GM19455 (cell line): ENCODE data around the gene ZBTB16.

Experiments used
- ATAC-seq: cut with Tn5 transposase; IDR thresholded peaks from one replicate; pipeline ENCODE4 v1.9.1; 2021; ENCODE audit not compliant: unreplicated experiment

The ZBTB16 gene

GRCh38 chr11:114163229-114163631, 103.7 kb downstream of the ZBTB16 start:
- no peak for ATAC-seq

GRCh38 chr11:114163830-114164401, 104.4 kb downstream of the ZBTB16 start:
- ATAC-seq = no peak

DNA sequence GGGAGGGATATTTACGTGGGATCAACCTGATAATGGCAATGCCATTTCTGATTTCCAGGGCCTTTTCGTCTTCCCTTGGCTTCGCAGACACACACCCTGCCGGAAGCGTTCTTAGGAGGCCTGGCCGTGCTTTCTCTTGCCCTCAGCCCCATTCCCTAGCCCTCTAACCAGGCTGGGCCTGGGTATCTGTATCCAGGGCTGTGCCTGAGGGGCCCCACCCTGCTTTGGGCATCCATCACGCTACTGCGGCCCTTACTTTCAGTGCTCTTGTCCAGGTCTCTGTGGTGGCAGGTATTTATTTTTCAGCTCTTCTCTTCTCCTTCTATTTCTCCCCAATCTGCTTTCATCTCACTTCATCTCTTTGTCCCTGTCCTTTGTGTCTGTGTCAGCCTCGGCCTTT, 105.0 kb downstream of the ZBTB16 start:
- ATAC-seq = no peak

DNA sequence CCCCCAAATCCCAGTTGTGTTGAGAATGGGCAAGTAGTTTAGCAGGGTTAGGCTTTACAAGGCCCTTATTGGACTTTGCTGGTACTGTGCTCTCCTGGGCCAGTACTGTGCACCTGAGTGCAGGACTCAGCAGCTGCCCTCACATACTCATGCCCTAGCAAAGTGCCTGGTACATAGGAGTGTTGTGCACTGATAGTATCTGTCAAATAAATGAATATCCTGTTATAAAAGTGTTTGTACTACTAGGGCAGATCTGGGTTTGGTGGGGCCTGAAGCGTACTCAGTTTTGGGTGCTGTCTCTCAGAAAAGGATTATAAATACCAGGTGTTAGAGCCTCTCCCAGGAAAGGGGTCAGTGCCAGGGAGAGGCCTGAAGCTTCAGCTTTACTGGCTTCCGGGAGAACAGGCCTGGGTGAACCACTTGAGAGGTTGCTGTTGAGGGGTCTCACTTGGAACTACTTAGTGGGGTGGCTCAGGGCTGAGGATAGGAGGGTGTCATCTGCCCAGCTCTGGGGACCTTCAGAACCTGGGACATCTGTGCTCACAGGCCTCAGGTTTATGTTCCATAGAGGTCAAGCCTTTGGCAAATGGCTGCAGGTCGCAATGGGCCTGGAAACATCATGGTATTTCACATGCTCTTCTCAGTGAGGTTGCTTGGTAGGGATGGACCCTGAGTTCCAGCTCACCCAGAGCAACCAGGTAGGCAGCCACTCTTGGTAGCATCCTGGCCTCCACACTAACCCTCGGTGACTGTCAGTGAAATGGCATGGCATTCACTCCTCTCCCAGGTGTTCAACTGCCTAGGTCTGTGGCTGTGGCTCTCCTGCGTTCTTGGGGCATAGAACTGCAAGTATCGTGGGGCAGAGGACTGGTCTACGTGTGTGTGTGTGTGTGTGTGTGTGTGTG, 106.1 kb downstream of the ZBTB16 start:
- ATAC-seq = no peak

- no peak for ATAC-seq
Measured at GRCh38 chr11:114166362-114166761, 106.9 kb downstream of the ZBTB16 start.

DNA sequence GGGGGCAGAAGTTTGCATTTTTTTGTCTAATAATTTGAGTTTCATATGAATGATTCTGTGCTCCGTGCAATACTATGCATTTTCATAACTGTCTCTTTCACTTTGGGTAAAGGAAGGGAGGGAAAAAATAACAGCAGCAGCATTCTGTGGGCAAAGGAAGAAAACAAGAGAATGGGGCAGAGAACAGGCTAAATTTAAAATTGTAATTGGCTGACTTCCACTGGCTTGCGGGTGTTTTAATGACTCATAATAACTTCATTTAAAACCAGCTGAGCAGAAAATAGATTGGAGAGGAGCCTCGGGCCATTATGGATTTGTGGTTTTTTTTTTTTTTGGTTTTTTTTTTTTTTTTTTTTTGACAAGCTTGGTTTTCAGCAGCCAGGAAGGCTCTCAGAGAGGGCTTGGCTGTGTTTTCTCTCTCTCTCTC, 107.4 kb downstream of the ZBTB16 start:
- no peak for ATAC-seq

DNA sequence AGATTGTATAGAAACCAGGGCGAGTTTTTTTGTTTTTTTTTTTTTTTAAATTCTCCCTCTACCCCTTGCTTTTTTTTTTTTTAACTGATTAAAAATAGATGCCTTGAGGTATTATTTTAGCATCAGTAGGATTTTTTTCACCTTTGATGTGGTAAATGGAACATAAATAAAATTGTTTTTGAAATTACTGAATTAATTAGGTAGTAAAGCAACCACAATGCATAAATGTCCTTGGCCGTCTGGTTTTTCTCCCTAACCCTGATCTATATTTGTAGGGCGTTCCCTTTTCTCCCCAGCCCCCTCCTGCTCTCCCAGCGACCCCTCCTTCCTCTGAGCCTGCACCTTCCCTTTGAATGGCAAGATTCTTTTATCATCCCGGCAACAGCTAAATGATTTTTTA, 107.8 kb downstream of the ZBTB16 start:
- ATAC-seq = no peak

- no peak for ATAC-seq
Measured at GRCh38 chr11:114167771-114168448, 108.4 kb downstream of the ZBTB16 start.

DNA sequence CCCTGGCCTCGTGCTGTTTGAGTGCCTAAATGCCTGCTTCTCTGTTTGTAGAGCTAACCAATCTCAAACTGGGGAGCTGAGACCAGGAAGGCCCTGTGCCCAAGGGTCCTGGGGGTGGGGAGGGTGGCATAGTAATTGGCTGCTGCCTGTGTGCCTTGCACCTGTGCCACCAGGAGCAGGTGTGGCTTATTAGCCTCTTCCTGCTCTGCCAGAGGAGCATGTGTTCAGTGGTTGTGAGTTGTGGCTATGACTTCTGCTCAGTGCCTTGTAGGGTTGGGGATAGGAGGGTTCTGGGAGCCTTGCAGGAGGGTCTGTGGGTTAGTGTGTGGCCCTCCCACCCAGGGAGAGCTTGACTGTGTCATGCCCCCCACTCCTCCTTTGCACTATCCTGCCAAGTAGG, 109.2 kb downstream of the ZBTB16 start:
- no peak for ATAC-seq

DNA sequence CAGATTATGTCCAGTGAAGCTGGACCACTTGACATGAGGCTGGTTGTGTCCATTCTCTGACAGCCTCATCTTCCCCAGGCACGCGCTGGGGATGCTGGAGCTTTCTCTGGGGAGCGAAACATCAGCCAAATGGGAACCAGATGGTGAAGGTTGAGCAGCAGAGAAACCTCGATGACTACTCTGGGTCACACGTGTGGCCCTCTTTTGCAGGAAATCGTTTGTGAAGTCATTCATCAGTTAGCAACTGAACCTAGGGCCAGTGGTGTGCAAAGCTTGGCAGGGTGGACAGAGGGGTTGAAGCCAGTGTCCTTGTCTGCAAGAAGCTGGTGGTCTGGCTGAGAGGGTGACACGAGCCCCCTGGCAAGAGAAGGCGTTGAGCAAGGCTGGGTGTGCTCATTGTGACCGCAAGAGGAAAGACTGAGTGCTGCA, 109.8 kb downstream of the ZBTB16 start:
- ATAC-seq = no peak

GRCh38 chr11:114169821-114170220, 110.3 kb downstream of the ZBTB16 start:
- ATAC-seq = no peak

DNA sequence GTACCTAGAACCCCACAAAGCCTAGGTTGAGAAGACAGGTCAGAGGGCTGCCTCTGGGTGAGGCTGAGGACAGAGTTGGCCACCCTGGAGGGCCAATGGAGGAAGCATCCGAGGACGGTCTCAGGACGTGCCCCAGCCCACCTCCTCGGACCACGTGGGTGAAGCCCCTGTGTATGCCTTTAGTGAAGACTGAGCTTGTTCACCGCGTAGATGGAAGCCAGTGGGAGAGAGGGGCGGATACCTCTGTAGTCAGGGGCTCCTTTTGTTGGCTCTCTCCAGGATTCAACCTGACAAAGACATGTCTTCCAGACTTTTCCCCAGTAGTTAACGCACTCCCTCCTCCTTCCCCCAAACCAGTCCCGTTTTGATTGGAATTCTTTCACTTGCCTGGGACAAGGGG, 110.7 kb downstream of the ZBTB16 start:
- ATAC-seq = no peak

DNA sequence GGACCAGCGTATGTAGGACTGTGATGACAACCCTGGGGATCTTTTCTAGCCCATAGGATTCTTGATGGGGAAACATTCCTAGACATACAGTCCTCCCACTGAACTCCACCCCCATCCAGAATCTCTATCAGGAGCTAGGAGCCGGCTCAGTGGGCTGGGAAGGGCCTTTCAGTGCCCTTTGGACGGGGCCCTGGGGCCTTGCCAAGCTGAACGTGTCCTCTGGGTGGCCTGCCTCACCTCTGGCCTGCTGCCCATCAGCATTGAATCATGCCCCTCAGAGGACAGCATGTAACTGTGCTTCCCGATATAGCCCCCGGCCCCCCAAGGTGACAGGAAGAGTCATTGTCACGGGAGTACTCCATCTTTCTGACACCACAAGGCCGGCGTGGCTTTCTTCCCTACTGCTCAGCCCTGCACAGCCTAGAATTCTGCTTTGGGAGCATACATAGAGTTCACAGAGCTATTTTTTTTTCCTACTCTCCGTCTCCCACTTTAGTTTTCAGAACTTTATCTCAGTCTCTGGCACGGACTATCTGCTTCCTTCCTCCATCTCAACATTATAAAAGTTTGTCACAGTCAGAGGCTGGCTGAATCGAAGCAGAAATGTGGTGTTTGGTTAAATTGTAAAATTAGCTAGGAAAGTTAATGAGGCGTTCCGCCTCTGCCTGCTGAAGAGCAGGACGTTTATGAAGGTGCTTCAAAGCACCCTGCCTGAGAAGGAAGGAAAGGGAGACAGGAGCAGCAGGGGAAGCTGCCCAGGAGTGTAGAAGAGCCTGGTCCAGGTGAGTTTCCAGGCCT, 111.9 kb downstream of the ZBTB16 start:
- ATAC-seq = no peak

GRCh38 chr11:114172055-114172861, 112.7 kb downstream of the ZBTB16 start:
- no peak for ATAC-seq

- no peak for ATAC-seq
Measured at GRCh38 chr11:114172871-114173444, 113.4 kb downstream of the ZBTB16 start.

GRCh38 chr11:114173843-114174242, 114.3 kb downstream of the ZBTB16 start:
- no peak for ATAC-seq

- ATAC-seq = no peak
Measured at GRCh38 chr11:114174712-114175495, 115.4 kb downstream of the ZBTB16 start.

DNA sequence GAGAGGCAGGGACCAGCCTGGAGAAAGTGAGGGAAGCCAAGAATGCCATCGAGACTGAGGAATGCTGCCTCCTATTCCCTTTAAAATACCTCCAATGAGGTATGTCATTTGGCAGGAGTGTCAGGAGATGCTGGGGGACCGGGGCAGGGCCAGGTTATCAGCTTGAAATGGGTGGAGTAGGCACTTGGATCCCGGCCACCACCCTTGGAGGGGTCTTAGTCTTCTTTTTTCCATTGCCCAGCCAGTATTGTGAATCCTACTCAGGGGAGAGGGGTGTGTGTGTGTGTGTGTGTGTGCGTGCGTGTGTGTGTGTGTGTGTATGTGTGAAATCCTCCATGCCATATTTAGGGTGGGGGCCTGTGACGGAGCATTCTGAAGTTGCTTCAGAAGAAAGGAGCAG, 116.2 kb downstream of the ZBTB16 start:
- ATAC-seq = no peak

- ATAC-seq = no peak
Measured at GRCh38 chr11:114176321-114176720, 116.8 kb downstream of the ZBTB16 start.
